Large intestine (tissue), 3 donors: ENCODE results near the gene ALDOB. TPM values are rescaled to one million over a fixed set of nuclear protein-coding genes. Genes with fewer than 3 reads are reported as not detected.

Experiments
- DNase-seq, 2 donors: peaks; one replicate each; pipeline versions ENCODE4 v3.0.0 to v3.0.0-alpha.2; 2013
- H3K27ac ChIP-seq: one replicate; pipeline ENCODE4 v1.5.1; 2013; ENCODE audit warnings: low read length
- H3K27me3 ChIP-seq: 2 replicates; pipeline ENCODE4 v1.6.1; 2013; ENCODE audit warnings: low read length; ENCODE audit not compliant: control insufficient read depth, insufficient read depth
- H3K36me3 ChIP-seq: 2 replicates; pipeline ENCODE4 v1.6.1; 2013; ENCODE audit warnings: low read length; ENCODE audit not compliant: control insufficient read depth, insufficient read depth
- H3K4me1 ChIP-seq: one replicate; pipeline ENCODE4 v1.6.1; 2013; ENCODE audit warnings: low read length; ENCODE audit not compliant: control insufficient read depth, insufficient read depth
- H3K4me3 ChIP-seq: one replicate; pipeline ENCODE4 v1.5.1; 2013; ENCODE audit warnings: low read length
- H3K9me3 ChIP-seq: one replicate; pipeline ENCODE4 v1.6.1; 2013; ENCODE audit warnings: mild to moderate bottlenecking, low read depth, low read length, moderate library complexity; ENCODE audit not compliant: control insufficient read depth
- WGBS: methylation state at CpG from one replicate; pipeline ENCODE4 v1.1.5; 2013; ENCODE audit warnings: low lambda C conversion rate; ENCODE audit not compliant: insufficient coverage; 5-methylcytosine and 5-hydroxymethylcytosine counted together
- polyA plus RNA-seq: library from polyadenylated mRNA; unstranded; fragments of 120-200 nt; gene quantifications from one replicate; pipeline ENCODE4 v1.2.1, GENCODE V29; 2013

Gene ALDOB
- polyA plus RNA-seq, 1 donor, result 1,562 TPM

- no peak for DNase-seq
- Histone ChIP-seq H3K36me3 (peaks cover 49% of the 10 kb centered on the region), H3K27me3 (no peaks in the 10 kb centered on the region), H3K4me3 (no peak overlapping the region), H3K9me3 (peaks cover 92% of the 10 kb centered on the region), H3K27ac (no peak overlapping the region), H3K4me1 (no peaks in the 10 kb centered on the region)
- no CpG with 5 or more reads among the region's 4 CpGs for WGBS
Observed at GRCh38 chr9:101409079-101409477, 26.5 kb downstream of the ALDOB start.

- no peak overlapping the region for H3K4me3 ChIP-seq
- no peaks in the 10 kb centered on the region for H3K4me1 ChIP-seq
- WGBS, result no CpG with 5 or more reads among the region's 5 CpGs
- no peaks in the 10 kb centered on the region for H3K27me3 ChIP-seq
- DNase-seq, result no peak
- H3K36me3 ChIP-seq, result peaks cover 54% of the 10 kb centered on the region
- peaks cover 93% of the 10 kb centered on the region for H3K9me3 ChIP-seq
- no peak overlapping the region for H3K27ac ChIP-seq
Observed at GRCh38 chr9:101408374-101409078, 27.0 kb downstream of the ALDOB start.

GRCh38 chr9:101403516-101404285 is 31.9 kb downstream of the ALDOB start:
- H3K27me3 ChIP-seq, result no peaks in the 10 kb centered on the region
- H3K4me1 ChIP-seq, result no peaks in the 10 kb centered on the region
- peaks cover 59% of the 10 kb centered on the region for H3K9me3 ChIP-seq
- no peak for DNase-seq
- no peak overlapping the region for H3K4me3 ChIP-seq
- H3K36me3 ChIP-seq, result peaks cover 81% of the 10 kb centered on the region
- WGBS, result 99% methylated on average over 7 of the region's 9 CpGs
- H3K27ac ChIP-seq, result no peak overlapping the region

GRCh38 chr9:101400120-101400519 is 35.5 kb downstream of the ALDOB start:
- peaks cover 24% of the 10 kb centered on the region for H3K9me3 ChIP-seq
- H3K4me3 ChIP-seq, result peak overlapping the region; percentile 73
- peak overlapping the region; percentile 78 for H3K27ac ChIP-seq
- 60% methylated on average over 4 of the region's 5 CpGs for WGBS
- no peaks in the 10 kb centered on the region for H3K27me3 ChIP-seq
- peaks cover 4% of the 10 kb centered on the region for H3K4me1 ChIP-seq
- peaks cover 49% of the 10 kb centered on the region for H3K36me3 ChIP-seq
- DNase-seq, result peak in 1 of 2 donors; percentile 29

GRCh38 chr9:101399643-101399970 is 36.0 kb downstream of the ALDOB start:
- DNase-seq, result no peak
- Histone ChIP-seq H3K27me3 (no peaks in the 10 kb centered on the region), H3K4me1 (peaks cover 4% of the 10 kb centered on the region), H3K36me3 (peaks cover 45% of the 10 kb centered on the region), H3K9me3 (peaks cover 21% of the 10 kb centered on the region), H3K4me3 (peak overlapping the region; percentile 73), H3K27ac (peak overlapping the region; percentile 78)
- no CpG with 5 or more reads among the region's 2 CpGs for WGBS

GRCh38 chr9:101398930-101399642 is 36.5 kb downstream of the ALDOB start:
- peaks cover 4% of the 10 kb centered on the region for H3K4me1 ChIP-seq
- DNase-seq, result peak in 1 of 2 donors; percentile 70

GRCh38 chr9:101398068-101398929 is 37.3 kb downstream of the ALDOB start, which contains the start of the genes MRPL50 and ZNF189:
Gene MRPL50 (minus strand): TSS chr9:101398618. CDS start chr9:101398592, 26 bp downstream.
Gene ZNF189 (plus strand): TSS chr9:101398851. CDS start chr9:101399157, 306 bp downstream.
- H3K27ac ChIP-seq, result peak within 1 kb of the TSS; percentile 79
- H3K9me3 ChIP-seq, result peaks cover 19% of the 10 kb centered on the region
- WGBS, result 0% methylated on average over 3 of the region's 44 CpGs
- H3K36me3 ChIP-seq, result peaks cover 39% of the 10 kb centered on the region
- peak; percentile 100 for DNase-seq
- no peaks in the 10 kb centered on the region for H3K27me3 ChIP-seq
- H3K4me1 ChIP-seq, result peaks cover 4% of the 10 kb centered on the region
- H3K4me3 ChIP-seq, result peak within 1 kb of the TSS; percentile 73

More at GRCh38 chr9:101398930-101399642, 36.5 kb downstream of the ALDOB start:
- Histone ChIP-seq H3K27me3 (no peaks in the 10 kb centered on the region), H3K27ac (peak overlapping the region; percentile 78), H3K9me3 (peaks cover 20% of the 10 kb centered on the region), H3K36me3 (peaks cover 47% of the 10 kb centered on the region), H3K4me3 (peak overlapping the region; percentile 73)
- WGBS, result 0% methylated on average over 3 of the region's 28 CpGs

GRCh38 chr9:101397746-101398067 is 37.9 kb downstream of the ALDOB start:
- Histone ChIP-seq H3K9me3 (peaks cover 20% of the 10 kb centered on the region), H3K36me3 (peaks cover 33% of the 10 kb centered on the region), H3K4me1 (peaks cover 4% of the 10 kb centered on the region), H3K4me3 (peak overlapping the region; percentile 73), H3K27me3 (no peaks in the 10 kb centered on the region), H3K27ac (peak overlapping the region; percentile 79)
- no CpG with 5 or more reads among the region's 4 CpGs for WGBS
- no peak for DNase-seq

GRCh38 chr9:101394687-101395086 is 40.9 kb downstream of the ALDOB start:
- H3K27me3 ChIP-seq, result no peaks in the 10 kb centered on the region
- DNase-seq, result no peak
- peaks cover 15% of the 10 kb centered on the region for H3K9me3 ChIP-seq
- no peak overlapping the region for H3K27ac ChIP-seq
- peaks cover 4% of the 10 kb centered on the region for H3K4me1 ChIP-seq
- no peak overlapping the region for H3K4me3 ChIP-seq
- H3K36me3 ChIP-seq, result peaks cover 18% of the 10 kb centered on the region
- WGBS, result no CpG with 5 or more reads among the region's 1 CpG
